Esophagus squamous epithelium (tissue), 4 donors: Measurements from ENCODE around the gene NUTF2.

Experiments used
- CTCF ChIP-seq, 6 experiments: fragments of 450-650 bp in 4 of 6; fragments of 200-600 bp in 2 of 6; sonication (generic) in 2 of 6; IDR thresholded peaks; one replicate each; pipeline ENCODE4 v1.5.1; 2016 to 2019; ENCODE audit warnings: antibody characterized with exemption in 6 of 6, mild to moderate bottlenecking in 4 of 6, moderate library complexity in 4 of 6
- POLR2A ChIP-seq, 4 donors: fragments of 450-650 bp; IDR thresholded peaks; one replicate each; pipeline ENCODE4 v1.6.1; 2017; ENCODE audit warnings: antibody characterized with exemption in 4 of 4, mild to moderate bottlenecking in 4 of 4, moderate library complexity in 3 of 4

- TF ChIP-seq CTCF (IDR thresholded peaks at IDR 0.05): no peak
- TF ChIP-seq POLR2A (IDR thresholded peaks at IDR 0.05): no peak
Observed at GRCh38 chr16:67902831-67903230, 56.1 kb downstream of the NUTF2 start.
